ENCODE data around the gene MSLN. TPM values are rescaled to one million over a fixed set of nuclear protein-coding genes. Genes with fewer than 3 reads are reported as not detected.
"Not testable (repeated sequence)": the region's sequence is repeated elsewhere in the genome, so short reads cannot be mapped to it uniquely, and the experiment has no call there.

Gene MSLN
- total RNA-seq = not detected in 2 replicates

- intact Hi-C loops (cut with micrococcal nuclease) = no loop called here
- no peak for DNase-seq
- Mint-ChIP-seq H3K4me3 (no peak within 1 kb of the TSS), H3K4me1 (no peaks in the 10 kb centered on the region), H3K36me3 (ENCODE audit: low read depth) (no peaks in the 10 kb centered on the region), H3K27ac (no peak within 1 kb of the TSS), H3K27me3 (peaks cover 7% of the 10 kb centered on the region), H3K9me3 (no peaks in the 10 kb centered on the region)
These were observed at the start of gene MSLN for GRCh38 chr16:760545-761343. TSS of gene MSLN (plus strand) at chr16:760734. CDS start at chr16:762681, 1,947 bp downstream.

GRCh38 chr16:711084-711483, 49.5 kb upstream of the MSLN start:
- Mint-ChIP-seq H3K27me3 (peaks cover 32% of the 10 kb centered on the region), H3K36me3 (ENCODE audit: low read depth) (no peaks in the 10 kb centered on the region)

GRCh38 chr16:711548-712320, 48.8 kb upstream of the MSLN start:
- no peaks in the 10 kb centered on the region for H3K9me3 Mint-ChIP-seq
- H3K4me1 Mint-ChIP-seq = peaks cover 4% of the 10 kb centered on the region
- peak; percentile 94 for DNase-seq
- H3K27me3 Mint-ChIP-seq = peaks cover 31% of the 10 kb centered on the region
- intact Hi-C loops (cut with micrococcal nuclease) = loop anchor here (1.0 kb wide), 2 partner anchors 74 to 77 kb away; partner anchors contain the start of genes CHTF18 and RPUSD1
- no peak overlapping the region for H3K4me3 Mint-ChIP-seq
- no peak overlapping the region for H3K27ac Mint-ChIP-seq
- H3K36me3 Mint-ChIP-seq (ENCODE audit: low read depth) = no peaks in the 10 kb centered on the region

More at GRCh38 chr16:711084-711483, 49.5 kb upstream of the MSLN start:
- Mint-ChIP-seq H3K4me1 (peaks cover 4% of the 10 kb centered on the region), H3K9me3 (no peaks in the 10 kb centered on the region), H3K27ac (no peak overlapping the region), H3K4me3 (no peak overlapping the region)
- intact Hi-C loops (cut with micrococcal nuclease) = loop anchor here (1.0 kb wide), 1 partner anchor 74 kb away; no protein-coding TSS in a partner anchor
- DNase-seq = no peak

DNA sequence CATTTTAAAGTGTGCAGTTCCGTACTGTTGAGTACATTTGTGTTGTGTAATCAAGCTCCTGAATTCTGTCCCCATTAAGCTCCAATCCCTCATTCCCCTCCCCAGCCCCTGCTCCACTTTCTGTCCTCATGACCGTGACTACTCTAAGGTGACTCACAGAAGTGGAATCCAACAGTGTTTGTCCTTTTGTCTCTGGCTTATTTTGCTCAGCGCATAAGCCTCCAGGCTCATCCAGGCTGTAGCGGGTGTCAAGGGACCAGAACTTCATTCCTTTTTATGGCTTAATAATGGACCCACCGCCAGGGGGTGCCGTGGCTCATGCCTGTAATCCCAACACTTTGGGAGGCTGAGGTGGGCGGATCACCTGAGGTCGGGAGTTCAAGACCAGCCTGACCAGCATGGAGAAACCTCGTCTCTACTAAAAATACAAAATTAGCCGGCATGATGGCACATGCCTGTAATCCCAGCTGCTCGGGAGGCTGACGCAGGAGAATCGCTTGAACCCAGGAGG, 47.7 kb upstream of the MSLN start:
- H3K4me3 Mint-ChIP-seq; H3K36me3 Mint-ChIP-seq (ENCODE audit: low read depth); H3K9me3 Mint-ChIP-seq; H3K4me1 Mint-ChIP-seq: not testable (repeated sequence)
- intact Hi-C loops (cut with micrococcal nuclease) = loop anchor here (1.0 kb wide), 1 partner anchor 76 kb away; the partner anchor contains the start of genes CHTF18 and RPUSD1
- peak; percentile 86 for DNase-seq
- Mint-ChIP-seq H3K27ac (peak overlapping the region; percentile 6), H3K27me3 (peaks cover 24% of the 10 kb centered on the region)

DNA sequence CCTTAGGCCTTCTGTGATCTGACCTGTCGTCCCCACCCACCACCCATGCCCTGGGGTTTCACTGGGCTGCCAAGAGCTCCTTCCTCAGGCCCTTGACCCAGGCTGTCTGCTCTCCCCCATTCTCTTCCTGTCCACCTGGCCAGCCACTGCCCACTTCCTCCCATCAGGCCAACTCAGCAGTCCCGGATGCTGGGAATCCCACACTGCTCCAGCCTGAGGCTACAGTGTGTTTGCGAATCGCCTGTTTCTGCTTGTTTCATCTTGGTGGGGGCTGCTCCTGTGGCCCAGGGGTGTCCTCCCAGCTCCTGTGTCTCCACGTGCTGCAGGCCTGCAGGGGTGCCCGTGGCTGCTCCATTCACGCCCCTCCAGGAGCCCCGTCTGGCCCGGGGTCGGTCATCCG, 46.5 kb upstream of the MSLN start:
- peaks cover 21% of the 10 kb centered on the region for H3K27me3 Mint-ChIP-seq
- intact Hi-C loops (cut with micrococcal nuclease) = no loop called here

GRCh38 chr16:714558-715476, 45.7 kb upstream of the MSLN start, which contains the start of gene METRN:
TSS of gene METRN (plus strand) at chr16:715118. CDS start at chr16:715290, 172 bp downstream.
- Mint-ChIP-seq H3K27me3 (peaks cover 24% of the 10 kb centered on the region), H3K36me3 (ENCODE audit: low read depth) (no peaks in the 10 kb centered on the region), H3K4me3 (peak within 1 kb of the TSS; percentile 62), H3K4me1 (peaks cover 4% of the 10 kb centered on the region), H3K27ac (no peak within 1 kb of the TSS), H3K9me3 (no peaks in the 10 kb centered on the region)
- intact Hi-C loops (cut with micrococcal nuclease) = loop anchor here (1.0 kb wide), 1 partner anchor 26 kb away; no protein-coding TSS in a partner anchor
- peak; percentile 98 for DNase-seq

More for the DNA sequence above, 46.5 kb upstream of the MSLN start:
- H3K4me1 Mint-ChIP-seq = peaks cover 4% of the 10 kb centered on the region
- no peak for DNase-seq
- no peak overlapping the region for H3K4me3 Mint-ChIP-seq
- no peak overlapping the region for H3K27ac Mint-ChIP-seq
- no peaks in the 10 kb centered on the region for H3K36me3 Mint-ChIP-seq (ENCODE audit: low read depth)
- no peaks in the 10 kb centered on the region for H3K9me3 Mint-ChIP-seq

- intact Hi-C loops (cut with micrococcal nuclease) = loop anchor here (1.0 kb wide), 1 partner anchor 26 kb away; no protein-coding TSS in a partner anchor
- no peak overlapping the region for H3K27ac Mint-ChIP-seq
- no peaks in the 10 kb centered on the region for H3K36me3 Mint-ChIP-seq (ENCODE audit: low read depth)
- DNase-seq = peak; percentile 74
- peaks cover 24% of the 10 kb centered on the region for H3K27me3 Mint-ChIP-seq
- H3K9me3 Mint-ChIP-seq = no peaks in the 10 kb centered on the region
- H3K4me3 Mint-ChIP-seq = peak overlapping the region; percentile 62
- H3K4me1 Mint-ChIP-seq = peaks cover 7% of the 10 kb centered on the region
These were observed 44.9 kb upstream of the MSLN start for GRCh38 chr16:715477-716199.

- intact Hi-C loops (cut with micrococcal nuclease) = no loop called here
- peaks cover 7% of the 10 kb centered on the region for H3K4me1 Mint-ChIP-seq
- H3K9me3 Mint-ChIP-seq = no peaks in the 10 kb centered on the region
- no peak overlapping the region for H3K27ac Mint-ChIP-seq
- peak overlapping the region; percentile 62 for H3K4me3 Mint-ChIP-seq
- H3K36me3 Mint-ChIP-seq (ENCODE audit: low read depth) = no peaks in the 10 kb centered on the region
- H3K27me3 Mint-ChIP-seq = peaks cover 24% of the 10 kb centered on the region
- no peak for DNase-seq
These were observed 44.4 kb upstream of the MSLN start for GRCh38 chr16:716200-716568.

DNA sequence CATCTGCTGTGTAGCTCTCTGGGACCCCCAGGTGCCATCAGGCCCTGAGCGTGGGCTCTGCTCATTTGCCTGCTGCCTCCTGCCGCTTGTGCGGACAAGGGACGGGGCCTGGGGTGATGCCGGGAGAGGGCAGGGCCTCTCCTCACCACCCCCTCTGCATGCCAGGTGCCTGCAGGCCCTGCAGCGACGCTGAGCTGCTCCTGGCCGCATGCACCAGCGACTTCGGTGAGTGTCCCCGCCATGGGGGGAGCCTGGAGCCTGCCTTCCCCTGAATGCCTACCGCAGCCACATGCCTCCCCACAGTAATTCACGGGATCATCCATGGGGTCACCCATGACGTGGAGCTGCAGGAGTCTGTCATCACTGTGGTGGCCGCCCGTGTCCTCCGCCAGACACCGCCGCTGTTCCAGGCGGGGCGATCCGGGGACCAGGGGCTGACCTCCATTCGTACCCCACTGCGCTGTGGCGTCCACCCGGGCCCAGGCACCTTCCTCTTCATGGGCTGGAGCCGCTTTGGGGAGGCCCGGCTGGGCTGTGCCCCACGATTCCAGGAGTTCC, 43.7 kb upstream of the MSLN start:
- Mint-ChIP-seq H3K36me3 (ENCODE audit: low read depth) (no peaks in the 10 kb centered on the region), H3K4me3 (no peak overlapping the region), H3K4me1 (peaks cover 7% of the 10 kb centered on the region), H3K9me3 (no peaks in the 10 kb centered on the region), H3K27ac (no peak overlapping the region), H3K27me3 (peaks cover 23% of the 10 kb centered on the region)
- no peak for DNase-seq
- intact Hi-C loops (cut with micrococcal nuclease) = no loop called here

GRCh38 chr16:717450-718245, 42.9 kb upstream of the MSLN start:
- peaks cover 22% of the 10 kb centered on the region for H3K27me3 Mint-ChIP-seq
- no peak overlapping the region for H3K4me3 Mint-ChIP-seq
- H3K27ac Mint-ChIP-seq = no peak overlapping the region
- intact Hi-C loops (cut with micrococcal nuclease) = no loop called here
- DNase-seq = no peak
- peaks cover 6% of the 10 kb centered on the region for H3K4me1 Mint-ChIP-seq
- H3K36me3 Mint-ChIP-seq (ENCODE audit: low read depth) = no peaks in the 10 kb centered on the region
- H3K9me3 Mint-ChIP-seq = no peaks in the 10 kb centered on the region

DNA sequence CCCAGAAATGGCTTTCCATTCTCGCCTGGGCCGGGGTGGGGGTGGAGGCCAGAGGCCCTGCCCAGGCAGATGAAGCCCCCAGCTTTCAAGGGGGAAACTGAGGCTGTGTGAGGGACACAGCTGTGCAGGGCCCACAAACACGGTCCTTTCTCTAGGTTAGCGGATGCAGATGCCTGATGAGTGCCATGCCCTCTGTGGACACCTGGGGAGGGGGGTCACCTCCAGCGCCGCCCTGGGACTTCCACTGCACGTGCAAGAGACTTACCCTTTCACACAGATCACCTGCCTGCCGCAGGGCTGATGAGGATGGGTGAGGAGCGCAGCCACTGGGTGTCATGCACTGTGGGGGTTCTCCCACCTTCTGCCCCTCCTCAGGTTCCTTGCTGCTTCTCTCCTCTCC, 42.1 kb upstream of the MSLN start:
- Mint-ChIP-seq H3K4me3 (no peak overlapping the region), H3K36me3 (ENCODE audit: low read depth) (no peaks in the 10 kb centered on the region), H3K4me1 (peaks cover 3% of the 10 kb centered on the region), H3K27ac (no peak overlapping the region), H3K9me3 (no peaks in the 10 kb centered on the region), H3K27me3 (peaks cover 19% of the 10 kb centered on the region)
- no peak for DNase-seq
- intact Hi-C loops (cut with micrococcal nuclease) = no loop called here

DNA sequence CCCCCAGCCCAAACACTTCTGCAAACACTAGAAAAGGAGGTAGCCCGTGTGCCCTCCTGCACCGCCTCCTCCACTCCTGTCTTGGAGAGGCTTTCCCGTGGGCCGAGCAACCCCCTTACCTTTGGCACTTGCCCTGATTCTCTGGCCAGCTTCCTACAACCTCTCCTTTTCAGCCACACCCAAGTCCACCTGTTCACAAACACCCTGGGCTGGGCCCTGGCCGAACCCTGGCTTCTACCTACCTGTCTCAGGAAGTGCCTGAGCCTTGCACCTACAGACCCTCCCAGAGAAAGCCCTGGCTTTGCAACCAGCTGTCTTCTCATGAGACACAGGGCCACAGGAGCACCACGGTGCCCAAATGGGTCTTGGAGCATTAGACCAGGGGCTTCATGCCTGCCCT, 41.6 kb upstream of the MSLN start:
- H3K4me3 Mint-ChIP-seq = peak overlapping the region; percentile 85
- H3K27me3 Mint-ChIP-seq = peaks cover 19% of the 10 kb centered on the region
- peaks cover 3% of the 10 kb centered on the region for H3K4me1 Mint-ChIP-seq
- intact Hi-C loops (cut with micrococcal nuclease) = no loop called here
- no peak overlapping the region for H3K27ac Mint-ChIP-seq
- H3K9me3 Mint-ChIP-seq = no peaks in the 10 kb centered on the region
- H3K36me3 Mint-ChIP-seq (ENCODE audit: low read depth) = no peaks in the 10 kb centered on the region
- no peak for DNase-seq
